ENCODE results near the gene KRTAP20-4.

Gene KRTAP20-4

GRCh38 chr21:30620522-30620921, at the start of gene KRTAP20-4:
Gene KRTAP20-4, plus strand, starts transcription at chr21:30620627.
- no peak for FAIRE-seq
- TF ChIP-seq CTCF (IDR thresholded peaks at IDR 0.05; ENCODE audit: insufficient read depth, missing control alignments) = no peak
- no peak for DNase-seq (ENCODE audit: insufficient read length, low spot score)

- no peak for FAIRE-seq
- DNase-seq (ENCODE audit: insufficient read length, low spot score) = no peak
- TF ChIP-seq CTCF (IDR thresholded peaks at IDR 0.05; ENCODE audit: insufficient read depth, missing control alignments) = no peak
Measured at GRCh38 chr21:30577766-30578165, 42.7 kb upstream of the KRTAP20-4 start.

- no peak for TF ChIP-seq CTCF (IDR thresholded peaks at IDR 0.05; ENCODE audit: insufficient read depth, missing control alignments)
- no peak for FAIRE-seq
Measured at GRCh38 chr21:30579346-30579745, 41.1 kb upstream of the KRTAP20-4 start.

GRCh38 chr21:30580132-30580531, 40.3 kb upstream of the KRTAP20-4 start:
- no peak for TF ChIP-seq CTCF (IDR thresholded peaks at IDR 0.05; ENCODE audit: insufficient read depth, missing control alignments)
- DNase-seq (ENCODE audit: insufficient read length, low spot score) = no peak
- no peak for FAIRE-seq

More at GRCh38 chr21:30579346-30579745, 41.1 kb upstream of the KRTAP20-4 start:
- DNase-seq (ENCODE audit: insufficient read length, low spot score) = no peak

- FAIRE-seq (no peak), DNase-seq (ENCODE audit: insufficient read length, low spot score) (no peak)
- no peak for TF ChIP-seq CTCF (IDR thresholded peaks at IDR 0.05; ENCODE audit: insufficient read depth, missing control alignments)
Measured at GRCh38 chr21:30582870-30583269, 37.6 kb upstream of the KRTAP20-4 start.

GRCh38 chr21:30590297-30590696, 30.1 kb upstream of the KRTAP20-4 start, which contains the start of gene KRTAP22-2:
Gene KRTAP22-2, minus strand, starts transcription at chr21:30590397.
- no peak for TF ChIP-seq CTCF (IDR thresholded peaks at IDR 0.05; ENCODE audit: insufficient read depth, missing control alignments)
- FAIRE-seq = no peak
- DNase-seq (ENCODE audit: insufficient read length, low spot score) = no peak

GRCh38 chr21:30592140-30592539, 28.3 kb upstream of the KRTAP20-4 start, which contains the start of gene KRTAP6-3:
Gene KRTAP6-3, plus strand, starts transcription at chr21:30592440. Its CDS starts 6 bp downstream, at chr21:30592446.
- no peak for TF ChIP-seq CTCF (IDR thresholded peaks at IDR 0.05; ENCODE audit: insufficient read depth, missing control alignments)
- FAIRE-seq = no peak
- no peak for DNase-seq (ENCODE audit: insufficient read length, low spot score)
